SK-N-SH treated with all-trans-retinoic acid at 6 μM for 48 hours (cell line): ENCODE measurements around the gene SUPT4H1.
"Not testable (repeated sequence)": the region's sequence is repeated elsewhere in the genome, so short reads cannot be mapped to it uniquely, and the experiment has no call there.

ENCODE experiments used
- ATAC-seq: fragments of 200-7000 bp; cut with Tn5 transposase; 3 replicates; pipeline ENCODE4 v1.9.1; 2020; ENCODE audit warnings: mild to moderate bottlenecking, moderate library complexity
- ARNTL ChIP-seq: fragments of 450-650 bp; formaldehyde crosslinking; IDR thresholded peaks from 2 replicates; pipeline ENCODE4 v1.5.0; 2020; ENCODE audit warnings: low read depth, mild to moderate bottlenecking, moderate library complexity, borderline replicate concordance
- BACH2 ChIP-seq: fragments of 250-450 bp; sonication (Bioruptor Pico); IDR thresholded peaks from 2 replicates; pipeline ENCODE4 v1.9.0; 2021; ENCODE audit warnings: mild to moderate bottlenecking, borderline replicate concordance
- CREB5 ChIP-seq: fragments of 250-450 bp; sonication (Bioruptor Pico); IDR thresholded peaks from 2 replicates; pipeline ENCODE4 v1.5.1; 2020; ENCODE audit warnings: low read depth, mild to moderate bottlenecking, moderate library complexity
- CSDC2 ChIP-seq: fragments of 250-450 bp; sonication (Bioruptor Pico); IDR thresholded peaks from 2 replicates; pipeline ENCODE4 v1.5.0; 2020; ENCODE audit warnings: mild to moderate bottlenecking, moderate library complexity
- CSRNP3 ChIP-seq: fragments of 250-450 bp; sonication (Bioruptor Pico); IDR thresholded peaks from 2 replicates; pipeline ENCODE4 v1.5.1; 2021; ENCODE audit warnings: mild to moderate bottlenecking, moderate library complexity
- ESRRG ChIP-seq: fragments of 250-450 bp; sonication (Bioruptor Pico); IDR thresholded peaks from 2 replicates; pipeline ENCODE4 v1.6.1; 2021; ENCODE audit warnings: mild to moderate bottlenecking
- ISL1 ChIP-seq: fragments of 250-450 bp; sonication (Bioruptor Pico); IDR thresholded peaks from 2 replicates; pipeline ENCODE4 v2.1.2; 2022; ENCODE audit warnings: mild to moderate bottlenecking, moderate library complexity
- OSR1 ChIP-seq: fragments of 250-450 bp; sonication (Bioruptor Pico); IDR thresholded peaks from 2 replicates; pipeline ENCODE4 v1.8.0; 2022; ENCODE audit warnings: moderate library complexity, mild to moderate bottlenecking, inconsistent platforms
- PATZ1 ChIP-seq: fragments of 250-450 bp; sonication (Bioruptor Pico); IDR thresholded peaks from 2 replicates; pipeline ENCODE4 v1.8.0; 2020; ENCODE audit warnings: mild to moderate bottlenecking, moderate library complexity, borderline replicate concordance
- POU6F1 ChIP-seq: fragments of 250-450 bp; sonication (Bioruptor Pico); IDR thresholded peaks from 2 replicates; pipeline ENCODE4 v1.8.0; 2021; ENCODE audit warnings: low read depth, mild to moderate bottlenecking, moderate library complexity, borderline replicate concordance
- PPARA ChIP-seq: fragments of 250-450 bp; sonication (Bioruptor Pico); IDR thresholded peaks from 2 replicates; pipeline ENCODE4 v1.5.0; 2020; ENCODE audit warnings: mild to moderate bottlenecking, borderline replicate concordance
- RARB ChIP-seq: fragments of 250-450 bp; sonication (Bioruptor Pico); IDR thresholded peaks from 2 replicates; pipeline ENCODE4 v1.8.0; 2021; ENCODE audit warnings: mild to moderate bottlenecking, moderate library complexity
- SNAI2 ChIP-seq: fragments of 250-450 bp; sonication (Bioruptor Pico); IDR thresholded peaks from 2 replicates; pipeline ENCODE4 v1.5.0; 2020; ENCODE audit warnings: mild to moderate bottlenecking, moderate library complexity
- TOX ChIP-seq: fragments of 250-450 bp; sonication (Bioruptor Pico); IDR thresholded peaks from 2 replicates; pipeline ENCODE4 v1.8.0; 2021; ENCODE audit warnings: mild to moderate bottlenecking, moderate library complexity, borderline replicate concordance
- TSHZ2 ChIP-seq: fragments of 250-450 bp; sonication (Bioruptor Pico); IDR thresholded peaks from 2 replicates; pipeline ENCODE4 v1.5.0; 2020; ENCODE audit warnings: mild to moderate bottlenecking, moderate library complexity
- ZC3H10 ChIP-seq: fragments of 250-450 bp; sonication (Bioruptor Pico); IDR thresholded peaks from 2 replicates; pipeline ENCODE4 v1.5.1; 2021; ENCODE audit warnings: mild to moderate bottlenecking, moderate library complexity
- ZFP3 ChIP-seq: fragments of 250-450 bp; sonication (Bioruptor Pico); IDR thresholded peaks from 2 replicates; pipeline ENCODE4 v1.5.0; 2020; ENCODE audit warnings: mild to moderate bottlenecking, moderate library complexity
- ZFP30 ChIP-seq: fragments of 450-650 bp; formaldehyde crosslinking; IDR thresholded peaks from 2 replicates; pipeline ENCODE4 v1.5.0; 2022; ENCODE audit warnings: mild to moderate bottlenecking, moderate library complexity
- ZNF70 ChIP-seq: fragments of 450-650 bp; formaldehyde crosslinking; IDR thresholded peaks from 2 replicates; pipeline ENCODE4 v1.5.0; 2020; ENCODE audit warnings: mild to moderate bottlenecking, moderate library complexity
- ZNF8 ChIP-seq: fragments of 450-650 bp; formaldehyde crosslinking; IDR thresholded peaks from 2 replicates; pipeline ENCODE4 v1.5.0; 2020; ENCODE audit warnings: mild to moderate bottlenecking, moderate library complexity

Gene SUPT4H1

GRCh38 chr17:58398574-58399266 lies 46.7 kb upstream of the SUPT4H1 start:
- no peak for ATAC-seq
- no peak for TF ChIP-seq CSRNP3 (CRISPR knock-in tag)
- TF ChIP-seq SNAI2 (CRISPR knock-in tag): no peak
- TF ChIP-seq OSR1: no peak
- TF ChIP-seq CSDC2 (CRISPR knock-in tag): no peak
- no peak for TF ChIP-seq ESRRG (CRISPR knock-in tag)
- no peak for TF ChIP-seq BACH2
- TF ChIP-seq TOX (CRISPR knock-in tag): no peak
- TF ChIP-seq CREB5: no peak
- TF ChIP-seq ISL1 (CRISPR knock-in tag): no peak
- TF ChIP-seq POU6F1 (CRISPR knock-in tag): no peak
- TF ChIP-seq PATZ1 (CRISPR knock-in tag): no peak
- TF ChIP-seq PPARA (CRISPR knock-in tag): no peak
- TF ChIP-seq RARB (CRISPR knock-in tag): no peak
- no peak for TF ChIP-seq TSHZ2 (CRISPR knock-in tag)
- TF ChIP-seq ZNF8: no peak
- TF ChIP-seq, all 23 proteins: peak for 0

GRCh38 chr17:58397421-58397820 lies 45.4 kb upstream of the SUPT4H1 start:
- not testable (repeated sequence) for ATAC-seq

GRCh38 chr17:58396173-58396572 lies 44.2 kb upstream of the SUPT4H1 start:
- no peak for ATAC-seq
- no peak for TF ChIP-seq OSR1
- TF ChIP-seq CSRNP3 (CRISPR knock-in tag): no peak
- TF ChIP-seq TOX (CRISPR knock-in tag): no peak
- TF ChIP-seq PPARA (CRISPR knock-in tag): no peak
- no peak for TF ChIP-seq ARNTL (CRISPR knock-in tag)
- no peak for TF ChIP-seq ZNF70
- TF ChIP-seq POU6F1 (CRISPR knock-in tag): no peak
- TF ChIP-seq PATZ1 (CRISPR knock-in tag): no peak
- no peak for TF ChIP-seq ESRRG (CRISPR knock-in tag)
- TF ChIP-seq SNAI2 (CRISPR knock-in tag): no peak
- no peak for TF ChIP-seq ZNF8
- TF ChIP-seq CREB5: no peak
- TF ChIP-seq ZC3H10: no peak
- TF ChIP-seq BACH2: no peak
- no peak for TF ChIP-seq ZFP30
- TF ChIP-seq CSDC2 (CRISPR knock-in tag): no peak
- TF ChIP-seq ZFP3 (CRISPR knock-in tag): no peak
